Mesendoderm (in vitro differentiated cells): ENCODE measurements around the gene NEURL4.
"Not testable (repeated sequence)": the region's sequence is repeated elsewhere in the genome, so short reads cannot be mapped to it uniquely, and the experiment has no call there.

ENCODE experiments used
- DNase-seq: peaks from one replicate; pipeline ENCODE4 v3.0.0; 2013
- H2AK5ac ChIP-seq: 2 replicates; pipeline ENCODE4 v1.6.1; 2013; ENCODE audit warnings: low read length, inconsistent platforms
- H2BK120ac ChIP-seq: 2 replicates; pipeline ENCODE4 v1.6.1; 2013; ENCODE audit warnings: low read depth, mild to moderate bottlenecking, low read length, moderate library complexity, mixed read lengths
- H2BK15ac ChIP-seq: replicated peaks from 2 replicates; pipeline ENCODE4 v1.6.1; 2013; ENCODE audit warnings: low read depth, mild to moderate bottlenecking, moderate library complexity
- H2BK5ac ChIP-seq: 2 replicates; pipeline ENCODE4 v1.6.1; 2013; ENCODE audit warnings: low read length, inconsistent platforms
- H3K18ac ChIP-seq: 2 replicates; pipeline ENCODE4 v1.6.1; 2013; ENCODE audit warnings: mild to moderate bottlenecking, low read length, mixed read lengths
- H3K23ac ChIP-seq: one replicate; pipeline ENCODE4 v1.6.1; 2013; ENCODE audit warnings: low read length
- H3K27ac ChIP-seq: 2 replicates; pipeline ENCODE4 v1.5.1; 2013; ENCODE audit warnings: low read depth, mild to moderate bottlenecking, inconsistent platforms, low read length, moderate library complexity
- H3K27me3 ChIP-seq: 2 replicates; pipeline ENCODE4 v1.6.1; 2013; ENCODE audit warnings: low read length, control low read depth, mild to moderate bottlenecking, inconsistent platforms; ENCODE audit not compliant: insufficient read depth, poor library complexity
- H3K36me3 ChIP-seq: 2 replicates; pipeline ENCODE4 v1.6.1; 2013; ENCODE audit warnings: low read length, inconsistent platforms; ENCODE audit not compliant: control insufficient read depth, insufficient read depth
- H3K4ac ChIP-seq: one replicate; pipeline ENCODE4 v1.6.1; 2013; ENCODE audit warnings: low read depth, mild to moderate bottlenecking, low read length, moderate library complexity
- H3K4me1 ChIP-seq: 2 replicates; pipeline ENCODE4 v1.6.1; 2013; ENCODE audit warnings: low read depth, low read length, inconsistent platforms; ENCODE audit not compliant: control insufficient read depth
- H3K4me2 ChIP-seq: 2 replicates; pipeline ENCODE4 v1.6.1; 2013; ENCODE audit warnings: low read length
- H3K4me3 ChIP-seq: 2 replicates; pipeline ENCODE4 v1.5.1; 2013; ENCODE audit warnings: mild to moderate bottlenecking, low read length
- H3K56ac ChIP-seq: one replicate; pipeline ENCODE4 v1.6.1; 2013; ENCODE audit warnings: low read length
- H3K79me1 ChIP-seq: 2 replicates; pipeline ENCODE4 v1.6.1; 2013; ENCODE audit warnings: low read length, inconsistent platforms
- H3K79me2 ChIP-seq: 2 replicates; pipeline ENCODE4 v1.6.1; 2013; ENCODE audit warnings: mild to moderate bottlenecking, low read length; ENCODE audit not compliant: control insufficient read depth, insufficient read depth
- H3K9ac ChIP-seq: 2 replicates; pipeline ENCODE4 v1.6.1; 2013; ENCODE audit warnings: low read length, inconsistent platforms
- H4K5ac ChIP-seq: one replicate; pipeline ENCODE4 v1.6.1; 2013; ENCODE audit warnings: low read length
- H4K8ac ChIP-seq: one replicate; pipeline ENCODE4 v1.6.1; 2013; ENCODE audit warnings: low read depth, mild to moderate bottlenecking, control low read depth, low read length, moderate library complexity
- WGBS: extraction: QIAGEN DNeasy Blood & Tissue Kit; methylation state at CpG from one replicate; pipeline ENCODE4 v1.1.7; 2013; ENCODE audit warnings: low lambda C conversion rate, missing lambda C conversion rate; ENCODE audit not compliant: insufficient coverage; ENCODE audit errors: extremely low coverage; 5-methylcytosine and 5-hydroxymethylcytosine counted together

Gene NEURL4

GRCh38 chr17:7346761-7347614 lies 17.9 kb upstream of the NEURL4 start:
- no CpG with 5 or more reads among the region's 18 CpGs for WGBS
- H2BK5ac ChIP-seq, result no peak overlapping the region
- no peaks in the 10 kb centered on the region for H3K79me2 ChIP-seq
- no peak overlapping the region for H2AK5ac ChIP-seq
- H3K4me1 ChIP-seq, result peaks cover 7% of the 10 kb centered on the region
- no peak overlapping the region for H4K8ac ChIP-seq
- H3K9ac ChIP-seq, result no peak overlapping the region
- DNase-seq, result no peak
- no peak overlapping the region for H3K4ac ChIP-seq
- no peak overlapping the region for H3K4me3 ChIP-seq
- no peak overlapping the region for H3K27ac ChIP-seq
- H3K23ac ChIP-seq, result no peak overlapping the region
- no peaks in the 10 kb centered on the region for H3K27me3 ChIP-seq
- no peak overlapping the region for H2BK120ac ChIP-seq
- H3K36me3 ChIP-seq, result no peaks in the 10 kb centered on the region
- H4K5ac ChIP-seq, result no peak overlapping the region
- no peak overlapping the region for H3K56ac ChIP-seq
- no peaks in the 10 kb centered on the region for H3K79me1 ChIP-seq
- H3K4me2 ChIP-seq, result no peak overlapping the region
- no peak overlapping the region for H2BK15ac ChIP-seq
- no peak overlapping the region for H3K18ac ChIP-seq

GRCh38 chr17:7343250-7343649 lies 14.1 kb upstream of the NEURL4 start:
- Histone ChIP-seq H3K56ac (no peak overlapping the region), H3K36me3 (no peaks in the 10 kb centered on the region), H3K79me1 (no peaks in the 10 kb centered on the region), H3K79me2 (no peaks in the 10 kb centered on the region), H3K18ac (no peak overlapping the region), H3K4ac (no peak overlapping the region), H4K8ac (no peak overlapping the region), H2AK5ac (no peak overlapping the region), H3K27ac (no peak overlapping the region), H3K4me3 (no peak overlapping the region), H3K4me2 (no peak overlapping the region), H4K5ac (no peak overlapping the region), H3K27me3 (no peaks in the 10 kb centered on the region), H2BK120ac (no peak overlapping the region), H3K4me1 (no peaks in the 10 kb centered on the region), H3K23ac (no peak overlapping the region), H3K9ac (no peak overlapping the region), H2BK15ac (no peak overlapping the region), H2BK5ac (no peak overlapping the region)
- no peak for DNase-seq
- WGBS, result no CpG with 5 or more reads among the region's 15 CpGs

- Histone ChIP-seq H3K27ac (no peak overlapping the region), H3K56ac (no peak overlapping the region), H3K23ac (no peak overlapping the region), H3K79me2 (no peaks in the 10 kb centered on the region), H3K18ac (no peak overlapping the region), H4K5ac (no peak overlapping the region), H3K4me2 (no peak overlapping the region), H3K27me3 (no peaks in the 10 kb centered on the region), H2BK15ac (no peak overlapping the region), H3K4me1 (peaks cover under 1% of the 10 kb centered on the region), H2BK120ac (no peak overlapping the region), H3K4me3 (no peak overlapping the region), H3K79me1 (no peaks in the 10 kb centered on the region), H3K9ac (no peak overlapping the region), H2AK5ac (no peak overlapping the region), H3K36me3 (no peaks in the 10 kb centered on the region), H3K4ac (no peak overlapping the region), H4K8ac (no peak overlapping the region), H2BK5ac (no peak overlapping the region)
- DNase-seq, result no peak
- no CpG with 5 or more reads among the region's 13 CpGs for WGBS
These were observed 12.7 kb upstream of the NEURL4 start for GRCh38 chr17:7341842-7342241.

GRCh38 chr17:7340179-7340578 lies 11.0 kb upstream of the NEURL4 start:
- H2BK15ac ChIP-seq, result no peak overlapping the region
- H3K4ac ChIP-seq, result no peak overlapping the region
- no CpG with 5 or more reads among the region's 2 CpGs for WGBS
- H4K5ac ChIP-seq, result no peak overlapping the region
- no peak overlapping the region for H3K4me2 ChIP-seq
- H3K27ac ChIP-seq, result no peak overlapping the region
- no peak overlapping the region for H2BK5ac ChIP-seq
- H2AK5ac ChIP-seq, result no peak overlapping the region
- no peak overlapping the region for H4K8ac ChIP-seq
- no peaks in the 10 kb centered on the region for H3K27me3 ChIP-seq
- H3K79me1 ChIP-seq, result no peaks in the 10 kb centered on the region
- no peaks in the 10 kb centered on the region for H3K79me2 ChIP-seq
- no peak overlapping the region for H3K9ac ChIP-seq
- DNase-seq, result no peak
- H3K23ac ChIP-seq, result no peak overlapping the region
- peaks cover 5% of the 10 kb centered on the region for H3K4me1 ChIP-seq
- no peak overlapping the region for H3K4me3 ChIP-seq
- H3K18ac ChIP-seq, result no peak overlapping the region
- H3K56ac ChIP-seq, result no peak overlapping the region
- H2BK120ac ChIP-seq, result no peak overlapping the region
- H3K36me3 ChIP-seq, result no peaks in the 10 kb centered on the region

GRCh38 chr17:7337600-7337999 lies 8.5 kb upstream of the NEURL4 start:
- not testable (repeated sequence) for H3K27me3 ChIP-seq, DNase-seq, H3K4me3 ChIP-seq, H3K27ac ChIP-seq, H3K36me3 ChIP-seq, H2BK15ac ChIP-seq, H3K18ac ChIP-seq, H3K4me1 ChIP-seq, H4K5ac ChIP-seq, H3K4ac ChIP-seq, H3K9ac ChIP-seq, H3K79me1 ChIP-seq, H3K23ac ChIP-seq, H3K79me2 ChIP-seq, H2BK5ac ChIP-seq, H4K8ac ChIP-seq, H2AK5ac ChIP-seq, H2BK120ac ChIP-seq, H3K4me2 ChIP-seq
- WGBS, result no CpG with 5 or more reads among the region's 7 CpGs
- H3K56ac ChIP-seq, result peak overlapping the region; percentile 34
